Sigmoid colon (tissue), 7 donors: ENCODE measurements around the gene PCNX1. TPM values are rescaled to one million over a fixed set of nuclear protein-coding genes. Genes with fewer than 3 reads are reported as not detected.

Experiments used
- DNase-seq: peaks from one replicate; pipeline ENCODE4 v3.0.0-alpha.2; 2019
- H3K27ac ChIP-seq, 4 donors: fragments of 200-600 bp; sonication (generic); one replicate each; pipeline ENCODE4 v1.5.1; 2016 to 2019; ENCODE audit warnings: mild to moderate bottlenecking in 1 of 4
- H3K27me3 ChIP-seq, 3 donors: fragments of 200-600 bp; sonication (generic); one replicate each; pipeline ENCODE4 v1.5.1; 2019; ENCODE audit warnings: mild to moderate bottlenecking in 1 of 3
- H3K36me3 ChIP-seq, 4 donors: fragments of 200-600 bp; sonication (generic); one replicate each; pipeline ENCODE4 v1.5.1; 2016 to 2019
- H3K4me1 ChIP-seq, 4 donors: fragments of 200-600 bp; sonication (generic); one replicate each; pipeline ENCODE4 v1.5.1; 2017 to 2019
- H3K4me3 ChIP-seq, 4 donors: fragments of 200-600 bp; sonication (generic); one replicate each; pipeline ENCODE4 v1.5.1; 2017 to 2019; ENCODE audit warnings: mild to moderate bottlenecking in 2 of 4, moderate library complexity in 1 of 4
- H3K9me3 ChIP-seq, 4 donors: fragments of 200-600 bp in 3 of 4; sonication (generic) in 3 of 4; one replicate each; pipeline versions ENCODE4 v1.5.1 to v1.6.1; 2013 to 2019
- CTCF ChIP-seq, 4 experiments: fragments of 450-650 bp in 3 of 4; fragments of 200-600 bp in 1 of 4; IDR thresholded peaks; one replicate each; pipeline ENCODE4 v1.5.1; 2016 to 2019; ENCODE audit warnings: antibody characterized with exemption in 4 of 4, mild to moderate bottlenecking in 3 of 4, moderate library complexity in 2 of 4
- EP300 ChIP-seq, 4 donors: sonication (generic); formaldehyde crosslinking; IDR thresholded peaks; one replicate each; pipeline ENCODE4 v1.6.1; 2017; ENCODE audit warnings: antibody characterized with exemption in 4 of 4
- POLR2A ChIP-seq, 2 donors: fragments of 450-650 bp; IDR thresholded peaks; one replicate each; pipeline ENCODE4 v1.6.1; 2016; ENCODE audit warnings: antibody characterized with exemption in 2 of 2, mild to moderate bottlenecking in 2 of 2, moderate library complexity in 2 of 2
- POLR2AphosphoS5 ChIP-seq, 4 donors: sonication (generic); formaldehyde crosslinking; IDR thresholded peaks; one replicate each; pipeline ENCODE4 v1.6.1; 2017; ENCODE audit warnings: antibody characterized with exemption in 4 of 4
- WGBS, 2 donors: extraction: QIAGEN DNeasy Blood & Tissue Kit; methylation state at CpG; one replicate each; pipeline ENCODE4 v1.1.7; 2013; 5-methylcytosine and 5-hydroxymethylcytosine counted together
- intact Hi-C: fragments of 100-400 bp; cut with DNase I; formaldehyde crosslinking; loops from one replicate; pipeline ENCODE4 v1.15.1; 2023
- polyA plus RNA-seq, 3 donors: library from polyadenylated mRNA; stranded (reverse); fragments of 200-250 nt; gene quantifications; one replicate each; pipeline ENCODE4 v1.2.3, GENCODE V29; 2013
- total RNA-seq, 4 donors: library from RNA; depleted of rRNA; stranded (reverse); fragments of >200 nt; gene quantifications; one replicate each; pipeline ENCODE4 v1.1.0, GENCODE V29; 2016
- donor health status: healthy with polysubstance abuse.
- donor health status: Bipolar disorder and iron deficiency.
- donor health status: healthy.

The PCNX1 gene
- total and polyA plus RNA-seq, 7 donors: 1.2 to 73.9 (median 62.8) TPM

- 57 to 76% methylated on average over 1 of the region's 1 CpG for WGBS, 2 donors
- no peaks in the 10 kb centered on the region for H3K4me1 ChIP-seq
Measured at GRCh38 chr14:70999117-70999516, 91.9 kb downstream of the PCNX1 start.

DNA sequence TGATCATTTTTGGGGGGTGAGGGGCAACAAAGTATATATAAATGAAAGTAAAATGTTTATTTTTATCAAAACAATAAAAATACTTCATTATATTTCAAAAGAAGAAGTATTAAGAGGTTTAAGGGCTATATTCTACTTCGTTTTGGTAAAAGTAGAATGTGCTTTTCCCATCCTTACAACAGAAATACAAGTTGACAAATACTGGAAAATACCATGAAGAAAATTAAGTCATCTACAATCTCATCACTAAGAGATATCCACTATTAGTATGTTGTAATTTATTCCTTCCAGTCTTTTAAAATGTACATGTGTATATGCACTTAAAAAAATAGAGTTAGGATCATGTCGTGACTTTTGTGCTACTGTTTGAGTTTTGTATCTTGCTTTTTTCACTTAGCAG lies 92.8 kb downstream of the PCNX1 start:
- no peak for DNase-seq
- Histone ChIP-seq H3K27me3 (no peaks in the 10 kb centered on the region), H3K9me3 (no peaks in the 10 kb centered on the region), H3K4me3 (no peak overlapping the region), H3K4me1 (no peaks in the 10 kb centered on the region), H3K36me3 (peaks cover 0 to 31% (median 6%) of the 10 kb centered on the region in 4 donors), H3K27ac (no peak overlapping the region)
- 96 to 97% methylated on average over 2 of the region's 2 CpGs for WGBS, 2 donors
- TF ChIP-seq POLR2AphosphoS5 (IDR thresholded peaks at IDR 0.05) (no peak), CTCF (IDR thresholded peaks at IDR 0.05) (no peak), POLR2A (IDR thresholded peaks at IDR 0.05) (no peak), EP300 (IDR thresholded peaks at IDR 0.05) (no peak)
- intact Hi-C loops: no loop called here

More at GRCh38 chr14:70999117-70999516, 91.9 kb downstream of the PCNX1 start:
- Histone ChIP-seq H3K4me3 (no peak overlapping the region), H3K27me3 (no peaks in the 10 kb centered on the region), H3K36me3 (peaks cover 0 to 22% (median 3%) of the 10 kb centered on the region in 4 donors), H3K27ac (no peak overlapping the region), H3K9me3 (no peaks in the 10 kb centered on the region)
- no peak for TF ChIP-seq POLR2A (IDR thresholded peaks at IDR 0.05)
- no peak for TF ChIP-seq POLR2AphosphoS5 (IDR thresholded peaks at IDR 0.05)
- no peak for TF ChIP-seq EP300 (IDR thresholded peaks at IDR 0.05)
- no peak for TF ChIP-seq CTCF (IDR thresholded peaks at IDR 0.05)
- intact Hi-C loops: no loop called here
- DNase-seq: no peak

- Histone ChIP-seq H3K4me3 (no peak overlapping the region), H3K27ac (no peak overlapping the region), H3K36me3 (peaks cover 0 to 28% (median 5%) of the 10 kb centered on the region in 4 donors), H3K4me1 (peaks cover 0 to 6% (median 5%) of the 10 kb centered on the region in 4 donors), H3K27me3 (no peaks in the 10 kb centered on the region), H3K9me3 (no peaks in the 10 kb centered on the region)
- WGBS, 2 donors: 84 to 88% methylated on average over 5 of the region's 5 CpGs
- no peak for TF ChIP-seq POLR2A (IDR thresholded peaks at IDR 0.05)
- no peak for TF ChIP-seq EP300 (IDR thresholded peaks at IDR 0.05)
- TF ChIP-seq CTCF (IDR thresholded peaks at IDR 0.05): no peak
- intact Hi-C loops: no loop called here
- DNase-seq: no peak
Measured at GRCh38 chr14:71001742-71002141, 94.5 kb downstream of the PCNX1 start.

DNA sequence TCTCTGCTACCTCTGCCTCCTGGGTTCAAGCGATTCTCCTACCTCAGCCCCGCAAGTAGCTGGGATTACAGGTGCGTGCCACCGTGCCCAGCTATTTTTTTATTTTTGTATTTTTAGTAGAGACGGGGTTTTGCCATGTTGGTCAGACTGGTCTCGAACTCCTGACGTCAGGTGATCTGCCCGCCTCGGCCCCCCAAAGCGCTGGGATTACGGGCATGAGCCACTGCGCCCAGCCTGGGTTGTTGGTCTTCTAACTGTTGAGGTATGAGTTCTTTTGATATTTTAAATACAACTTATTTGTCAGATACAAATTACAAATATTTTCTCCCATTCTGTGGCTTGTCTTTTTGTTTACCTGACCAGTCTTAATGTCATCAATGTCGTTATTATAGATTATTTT lies 95.9 kb downstream of the PCNX1 start:
- no peaks in the 10 kb centered on the region for H3K27me3 ChIP-seq
- no peak overlapping the region for H3K4me3 ChIP-seq
- intact Hi-C loops: no loop called here
- DNase-seq: no peak
- H3K4me1 ChIP-seq: peaks cover 0 to 6% (median 5%) of the 10 kb centered on the region in 4 donors
- H3K27ac ChIP-seq: no peak overlapping the region
- WGBS, 2 donors: 97% methylated on average over 13 of the region's 13 CpGs
- peaks cover 0 to 18% (median 5%) of the 10 kb centered on the region in 4 donors for H3K36me3 ChIP-seq
- TF ChIP-seq EP300 (IDR thresholded peaks at IDR 0.05) (no peak), CTCF (IDR thresholded peaks at IDR 0.05) (no peak)
- H3K9me3 ChIP-seq: no peaks in the 10 kb centered on the region

DNA sequence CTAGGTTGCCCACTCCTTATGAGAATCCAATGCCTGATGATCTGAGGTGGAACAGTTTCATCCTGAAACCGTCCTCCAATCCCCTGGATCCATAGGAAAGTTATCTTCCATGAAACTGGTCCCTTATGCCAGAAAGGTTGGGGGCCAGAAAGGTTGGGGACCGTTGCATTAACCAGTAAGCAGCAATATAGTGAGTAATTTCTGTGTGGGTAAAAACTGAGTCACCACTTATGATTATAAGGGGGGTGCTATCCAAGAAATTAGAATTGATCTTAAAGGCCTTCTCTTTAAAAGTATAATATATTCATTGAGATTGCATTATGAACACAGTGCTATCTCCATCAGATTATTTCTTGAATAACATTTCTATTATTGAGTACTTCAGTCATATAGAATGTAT lies 97.2 kb downstream of the PCNX1 start:
- Histone ChIP-seq H3K36me3 (peaks cover 0 to 18% (median 5%) of the 10 kb centered on the region in 4 donors), H3K27me3 (no peaks in the 10 kb centered on the region), H3K4me3 (no peak overlapping the region), H3K9me3 (no peaks in the 10 kb centered on the region), H3K27ac (no peak overlapping the region), H3K4me1 (peaks cover 0 to 6% (median 5%) of the 10 kb centered on the region in 4 donors)
- no peak for TF ChIP-seq CTCF (IDR thresholded peaks at IDR 0.05)
- TF ChIP-seq EP300 (IDR thresholded peaks at IDR 0.05): no peak
- no peak for DNase-seq
- 91% methylated on average over 2 of the region's 2 CpGs for WGBS, 2 donors
- intact Hi-C loops: no loop called here
